Stimulated activated CD8-positive, alpha-beta memory T cell treated with anti-CD3 and anti-CD28 coated beads, Interleukin-15, amount 100 ng/mL, for 1 hour (primary cell): ENCODE results near the gene LYST.

Experiments used
- DNase-seq: peaks from one replicate; pipeline ENCODE4 v3.0.0-alpha.2; 2020; ENCODE audit warnings: low read depth

Gene LYST

DNA sequence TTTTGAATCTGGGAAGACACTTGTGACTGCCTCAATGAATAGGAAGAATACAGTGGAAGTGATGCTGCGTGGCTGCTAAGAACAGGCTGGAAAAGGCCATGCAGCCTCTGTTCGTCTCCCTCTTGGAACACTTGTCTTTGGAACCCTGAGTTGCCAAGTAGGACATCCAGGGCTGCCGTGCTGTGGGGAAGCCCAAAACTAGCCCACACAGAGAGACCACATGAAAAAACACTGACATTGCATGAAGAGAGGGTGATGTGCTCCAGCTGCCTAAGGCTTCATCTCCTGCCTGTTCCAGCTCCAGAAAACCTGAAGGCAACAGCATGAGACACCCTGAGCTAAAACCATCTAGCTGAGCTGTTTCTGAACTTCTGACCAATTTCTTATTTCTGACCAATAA is 156.0 kb downstream of the LYST start:
- no peak for DNase-seq

DNA sequence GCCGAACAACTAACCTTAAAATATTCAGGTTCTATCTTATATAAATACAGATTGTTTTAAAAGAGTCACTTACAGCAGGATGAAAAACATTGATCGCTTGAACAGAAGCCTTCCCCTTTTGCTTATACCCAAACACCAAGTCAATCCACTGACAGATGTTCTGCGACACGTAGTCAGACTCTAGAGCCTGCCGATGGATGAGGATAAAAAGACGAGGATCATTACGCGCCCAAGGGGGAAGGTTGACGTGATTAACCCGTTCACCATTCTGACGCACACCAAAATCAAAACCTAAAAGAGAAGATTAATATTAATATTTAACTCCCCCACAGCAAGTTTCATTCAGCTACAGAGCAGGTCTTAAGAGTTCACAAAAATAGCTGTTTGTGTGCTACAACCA is 157.7 kb downstream of the LYST start:
- no peak for DNase-seq

DNA sequence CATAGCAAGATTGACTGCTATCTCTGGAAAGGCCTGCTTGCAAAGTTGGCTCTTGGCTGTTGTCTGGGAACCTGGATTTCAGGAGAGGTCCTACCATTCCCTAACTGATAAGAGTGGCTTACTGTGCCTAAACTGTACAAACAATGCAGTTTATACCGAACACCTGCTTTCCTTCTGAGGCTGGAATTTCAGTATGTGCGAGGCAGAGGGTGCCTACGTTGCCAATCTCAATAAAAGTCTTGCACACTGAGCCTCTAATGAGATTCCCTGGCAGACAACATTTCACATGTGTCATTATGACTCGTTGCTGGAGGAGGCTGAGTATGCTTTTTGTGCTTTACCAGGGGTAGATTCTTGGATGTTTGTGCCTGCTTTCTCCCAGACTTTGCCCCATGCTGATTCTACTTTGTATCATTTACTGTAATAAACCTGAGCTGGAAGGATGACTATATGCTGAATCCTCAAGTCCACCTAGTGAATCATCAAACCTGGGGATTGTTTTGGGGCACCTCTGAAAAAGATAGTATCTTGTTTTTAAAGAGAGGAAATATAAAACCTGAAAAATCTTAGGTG is 158.2 kb downstream of the LYST start:
- no peak for DNase-seq

DNA sequence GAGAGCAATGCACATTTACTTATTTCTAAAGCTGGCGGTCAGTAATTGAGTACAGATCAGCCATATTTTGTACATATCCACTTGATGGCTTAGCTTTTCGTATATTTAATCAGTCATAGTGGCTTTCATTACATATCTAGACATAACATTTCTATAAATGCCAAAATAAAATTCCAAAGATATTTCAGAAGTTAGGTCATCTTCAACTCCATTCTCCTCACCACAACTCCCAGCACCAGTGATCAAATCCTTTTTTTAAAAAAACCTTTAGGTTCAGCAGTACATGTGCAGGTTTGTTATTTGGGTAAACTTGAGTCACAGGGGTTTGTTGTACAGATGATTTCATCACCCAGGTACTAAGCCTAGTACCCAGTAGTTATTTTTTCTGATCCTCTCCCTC is 163.2 kb downstream of the LYST start:
- DNase-seq = no peak

DNA sequence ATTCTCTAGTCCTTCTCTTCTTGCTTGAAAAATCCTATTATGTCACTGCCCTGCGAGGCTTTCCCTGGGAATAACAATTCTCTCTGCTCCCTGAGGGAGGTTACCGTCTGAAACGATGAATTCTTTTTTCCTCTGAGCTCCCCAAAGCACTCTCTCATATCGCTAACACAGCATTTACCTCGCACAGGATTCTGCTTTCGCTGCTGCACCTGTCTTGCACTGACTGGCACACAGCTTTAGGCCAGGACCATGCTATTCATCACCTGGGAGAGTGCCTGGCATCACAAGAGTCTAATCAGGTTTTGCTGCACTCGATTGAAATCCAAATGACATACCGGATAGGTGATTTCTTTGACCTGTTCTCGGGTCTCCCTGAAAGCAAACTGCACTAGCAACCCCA is 164.3 kb downstream of the LYST start:
- no peak for DNase-seq

DNA sequence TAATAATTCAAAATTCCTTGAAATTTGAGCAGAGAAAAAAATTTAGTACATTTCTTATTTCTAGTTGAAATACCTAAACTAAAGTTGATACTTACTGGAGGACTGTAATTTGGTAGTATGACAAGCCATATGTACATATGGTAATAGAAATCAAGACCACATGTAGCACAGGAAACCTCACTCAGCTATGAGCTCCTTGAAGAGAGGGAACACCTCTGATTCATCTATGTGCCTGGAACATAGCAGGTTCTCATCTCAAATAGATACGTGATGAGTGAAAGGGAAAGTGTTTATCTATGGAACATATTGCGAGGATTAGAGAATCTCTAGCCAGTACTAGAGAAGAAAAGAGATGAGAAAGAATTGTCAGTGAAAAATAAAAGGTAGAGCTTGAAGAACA is 169.2 kb downstream of the LYST start:
- no peak for DNase-seq

DNA sequence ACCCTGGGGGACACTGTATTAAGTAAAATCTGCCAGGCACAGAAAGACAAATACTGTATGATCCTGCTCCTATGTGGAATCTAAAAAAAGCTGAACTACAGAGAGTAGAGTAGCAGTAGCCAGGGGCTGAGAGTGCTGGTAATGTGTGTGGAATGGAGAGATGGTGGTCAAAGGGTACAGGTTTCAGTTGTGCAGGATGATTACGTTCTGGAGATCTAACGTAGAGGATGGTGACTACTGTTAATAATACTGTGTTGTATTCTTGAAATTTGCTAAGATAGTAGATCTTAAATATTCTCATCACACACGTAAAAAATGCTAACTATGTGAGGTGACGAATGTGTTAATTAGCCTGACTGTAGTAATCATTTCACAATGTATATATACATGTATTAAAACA is 177.3 kb downstream of the LYST start:
- no peak for DNase-seq

DNA sequence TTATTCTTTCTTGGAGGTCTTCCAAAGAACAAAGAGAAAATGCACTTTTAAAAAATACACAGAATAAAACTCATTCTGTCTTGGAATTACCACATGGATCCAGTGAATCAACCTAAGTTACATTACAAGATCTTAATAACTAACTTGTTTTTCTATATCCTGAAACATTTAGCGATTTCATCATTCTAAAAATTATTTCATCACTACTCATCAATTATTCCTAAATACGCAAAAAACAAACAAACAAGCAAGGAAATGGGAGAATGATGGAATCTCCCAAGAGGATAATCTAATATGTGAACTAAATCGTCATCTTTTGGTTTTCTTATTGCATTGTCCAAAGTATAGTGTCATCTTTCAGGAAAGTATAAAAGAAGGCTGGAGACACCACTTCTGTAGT is 178.6 kb downstream of the LYST start:
- DNase-seq = no peak

DNA sequence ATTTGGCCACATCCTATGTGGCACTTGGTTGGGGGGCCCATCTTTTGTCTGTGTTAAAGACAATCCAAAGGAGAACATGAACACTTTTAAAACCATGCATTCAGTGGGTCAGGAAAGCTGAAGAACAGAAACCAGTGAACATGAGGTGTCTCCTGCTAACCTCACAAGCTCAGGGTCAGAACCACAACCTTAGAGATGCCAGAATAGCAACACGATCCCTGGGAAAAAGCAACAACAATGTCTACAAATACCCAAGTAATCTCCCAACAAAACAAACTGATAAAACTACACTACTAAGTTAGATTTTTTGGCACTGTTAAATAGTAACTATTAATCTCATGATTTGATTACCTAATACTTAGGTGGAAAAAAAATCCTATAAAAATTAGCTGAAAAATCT is 183.1 kb downstream of the LYST start:
- DNase-seq = no peak

DNA sequence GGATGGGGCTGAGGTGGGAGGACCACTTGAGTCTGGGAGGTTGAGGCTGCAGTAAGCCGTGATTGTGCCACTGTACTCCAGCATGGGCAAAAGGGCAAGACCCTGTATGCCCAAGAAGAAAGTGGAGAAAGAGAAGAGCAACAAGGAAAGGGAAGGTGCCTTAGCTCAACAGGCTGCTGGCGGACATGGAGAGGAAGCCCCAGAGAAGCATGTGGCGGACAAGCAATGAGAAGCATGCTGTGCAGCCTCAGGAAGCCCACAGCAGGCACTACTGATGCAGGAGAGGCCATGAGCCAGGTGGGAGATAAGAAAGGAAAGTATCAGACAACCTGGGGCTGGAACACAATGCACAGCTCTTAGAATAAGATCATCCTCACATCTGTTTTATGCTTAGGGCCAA is 184.5 kb downstream of the LYST start:
- no peak for DNase-seq

DNA sequence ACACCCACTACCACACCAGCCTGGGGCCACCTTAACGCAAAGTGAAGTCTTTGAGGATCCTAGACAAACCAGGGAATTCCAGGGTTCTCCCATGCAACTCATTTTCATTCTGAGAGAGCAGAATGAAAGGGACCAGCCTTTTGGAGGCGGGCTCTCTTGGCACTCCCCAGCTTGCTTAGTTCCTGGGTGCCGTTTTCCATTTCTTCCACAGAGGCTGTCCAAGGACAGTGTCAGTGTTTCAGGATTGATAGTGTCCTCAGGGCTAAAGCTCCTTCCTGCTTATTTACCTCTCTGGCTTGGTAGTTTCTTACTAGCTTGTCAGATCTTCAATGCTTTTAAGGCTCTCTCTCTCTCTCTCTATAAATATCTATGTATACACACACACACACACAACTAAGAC is 187.1 kb downstream of the LYST start:
- DNase-seq = no peak

DNA sequence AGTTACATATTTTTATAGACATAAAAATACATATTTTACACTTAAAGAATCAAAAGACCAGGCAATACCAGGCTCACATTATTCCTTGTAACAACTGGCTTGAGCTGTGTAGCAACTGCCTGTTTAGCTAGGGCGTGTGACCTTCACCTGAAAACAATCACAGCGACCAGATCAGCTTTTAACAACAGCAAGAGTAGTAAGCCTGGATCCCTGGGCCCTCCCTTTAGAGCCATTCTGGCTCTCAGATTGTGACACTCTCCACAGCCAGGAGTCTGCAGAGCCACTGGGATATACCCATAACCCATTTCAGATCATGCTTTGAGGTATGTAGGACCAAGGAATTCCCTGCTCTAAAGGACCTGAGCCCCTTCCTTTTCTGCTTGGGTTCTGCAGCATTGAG is 187.7 kb downstream of the LYST start:
- no peak for DNase-seq

DNA sequence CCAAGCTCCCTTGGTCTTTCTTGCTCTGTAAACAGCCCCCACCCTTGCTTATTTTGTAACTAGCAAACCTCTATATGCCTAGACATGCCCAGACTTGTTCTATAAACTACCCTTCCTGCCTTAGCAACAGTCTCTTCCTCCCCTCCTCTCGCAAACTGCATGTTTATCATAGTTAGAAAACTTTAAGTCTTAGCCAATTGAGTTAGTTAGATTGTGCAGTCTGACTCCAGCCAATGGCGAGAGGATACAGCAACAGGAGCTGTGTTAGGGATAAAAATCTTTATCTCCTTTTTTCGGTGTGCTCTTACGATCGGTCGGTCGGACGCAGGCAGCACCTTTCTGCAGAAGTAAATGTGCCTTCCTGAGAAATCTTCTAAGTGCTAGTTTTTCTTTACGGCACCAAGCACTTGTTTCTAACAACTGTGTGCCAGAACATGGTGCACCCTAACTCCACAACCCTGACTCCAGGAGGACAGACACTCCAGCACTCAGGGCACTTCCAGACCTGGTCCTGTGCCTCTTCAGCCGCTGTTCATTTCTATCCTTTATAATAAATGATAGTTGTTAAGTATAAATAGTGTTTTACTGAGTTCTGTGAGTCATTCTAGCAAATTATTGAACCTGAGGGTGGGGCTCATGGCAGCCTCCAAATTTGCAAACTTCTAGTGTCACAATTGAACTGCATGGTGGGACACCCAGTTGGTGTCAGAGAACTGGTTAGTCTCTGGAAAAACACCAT is 191.4 kb downstream of the LYST start:
- DNase-seq = no peak

DNA sequence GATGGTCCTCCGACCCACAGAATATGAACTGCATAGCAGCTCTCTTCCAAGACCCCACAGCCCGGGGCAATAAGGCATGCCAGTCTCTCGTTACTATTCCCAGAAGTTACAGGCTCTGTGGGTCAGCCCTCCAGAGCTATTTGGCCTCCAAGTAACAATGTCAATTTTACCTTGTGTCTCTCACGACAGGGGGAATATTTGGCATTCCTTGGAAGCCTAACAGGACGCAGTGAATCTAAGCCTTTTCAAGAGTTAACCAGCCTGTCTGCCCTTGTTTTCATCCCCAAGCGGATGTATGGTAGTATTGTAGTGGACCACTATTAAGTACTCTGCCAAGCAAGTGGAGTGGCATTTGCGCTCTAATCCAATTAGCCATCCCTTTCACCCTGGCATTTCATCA is 192.7 kb downstream of the LYST start:
- DNase-seq = no peak

DNA sequence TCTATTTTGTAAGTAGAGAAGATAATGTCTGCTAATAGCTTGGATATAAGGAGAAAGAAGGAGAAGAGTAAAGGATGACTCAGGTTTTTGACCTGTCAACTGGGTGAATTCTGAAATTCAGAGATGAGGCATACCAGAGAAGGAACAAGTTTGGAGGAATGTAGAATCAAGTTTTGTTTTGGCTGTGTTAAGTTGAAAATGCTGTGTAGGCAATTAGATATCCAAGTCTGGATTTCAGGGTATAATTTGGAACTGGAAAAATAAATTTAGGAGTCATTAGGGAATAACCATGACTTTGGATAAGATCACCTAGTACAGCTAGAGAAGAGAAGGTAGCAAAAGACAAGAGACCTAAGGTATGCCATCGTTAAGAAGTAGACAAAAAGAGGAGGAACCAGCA is 194.7 kb downstream of the LYST start:
- no peak for DNase-seq

DNA sequence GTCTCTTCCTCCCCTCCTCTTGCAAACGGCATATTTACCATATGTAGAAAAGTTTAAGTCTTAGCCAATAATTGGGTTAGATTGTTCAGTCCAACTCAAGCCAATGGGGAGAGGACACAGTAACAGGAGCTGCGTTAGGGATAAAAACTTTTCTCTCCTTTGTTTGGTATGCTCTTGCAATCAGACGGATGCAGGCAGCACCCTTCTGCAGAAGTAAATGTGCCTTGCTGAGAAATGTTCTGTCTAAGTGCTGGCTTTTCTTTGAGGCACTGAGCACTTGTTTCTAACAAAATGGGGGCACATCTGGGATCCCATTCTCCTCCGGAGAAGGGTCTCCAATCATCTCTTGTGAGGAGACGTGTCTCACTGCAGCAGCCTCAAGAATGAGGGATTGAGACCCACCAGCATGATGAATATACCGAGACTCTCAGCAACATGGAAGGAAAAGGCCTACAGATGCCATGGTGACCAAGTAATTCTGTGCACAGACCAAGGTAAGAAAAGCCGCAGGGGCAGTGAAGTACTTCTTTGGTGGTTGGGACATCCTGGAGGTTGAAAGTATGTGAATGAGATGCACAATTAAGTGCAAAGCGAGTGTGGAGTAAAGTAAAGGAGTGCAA is 196.4 kb downstream of the LYST start:
- DNase-seq = no peak

DNA sequence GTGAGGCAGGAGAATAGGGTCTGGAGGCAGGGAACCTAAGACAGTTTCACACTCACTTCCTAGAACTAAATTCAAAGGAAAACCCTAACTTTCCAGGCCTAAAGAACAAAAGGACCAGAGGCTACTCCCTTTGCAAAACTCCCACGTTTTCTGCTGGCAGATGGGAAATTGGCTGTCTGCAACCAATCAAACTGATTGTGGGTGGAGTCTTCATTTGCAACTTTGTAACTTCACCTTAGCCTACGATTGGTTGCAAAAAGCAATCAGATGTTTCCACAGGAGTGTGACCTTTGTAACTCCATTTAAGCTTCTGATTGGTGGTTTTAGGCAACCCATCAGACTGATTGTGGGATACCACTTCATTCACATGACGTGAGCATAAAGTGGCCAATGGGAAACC is 197.4 kb downstream of the LYST start:
- DNase-seq = no peak

DNA sequence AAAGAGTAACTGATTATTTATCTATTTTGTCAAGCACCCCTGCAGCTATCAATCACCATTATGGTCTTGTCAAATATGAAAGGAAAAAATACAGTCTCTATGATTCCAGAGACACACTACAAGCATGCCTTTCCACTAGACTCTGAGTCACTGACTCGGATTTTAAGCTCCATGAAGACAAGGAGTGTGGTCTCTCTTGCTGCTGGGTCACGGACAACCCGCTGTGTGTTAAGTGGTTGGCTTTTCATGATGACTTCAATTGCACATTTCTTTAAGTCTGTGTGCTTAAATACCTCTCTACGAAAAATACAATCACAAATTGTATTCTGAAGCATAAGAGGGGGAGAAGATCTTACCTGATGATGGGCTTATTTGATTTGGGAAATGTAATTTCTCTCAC is 203.1 kb downstream of the LYST start:
- DNase-seq = no peak

DNA sequence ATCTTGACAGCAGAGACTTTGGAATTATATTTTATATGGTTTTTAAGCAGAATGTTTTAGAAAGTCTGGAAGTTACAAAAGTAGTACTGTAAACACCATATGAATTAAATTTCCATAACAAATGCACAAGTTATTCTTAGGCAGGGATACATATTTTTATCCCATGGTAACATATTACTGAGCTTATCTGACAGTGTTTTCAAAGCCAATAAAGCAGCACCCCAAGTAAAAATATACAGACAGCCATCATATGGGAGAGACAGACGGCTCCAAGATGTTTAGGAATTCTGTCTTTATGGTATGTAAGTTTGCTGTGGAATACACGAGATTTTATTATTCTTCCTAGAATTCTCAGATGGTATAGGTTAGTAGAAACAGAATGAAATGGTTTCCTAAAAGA is 205.1 kb downstream of the LYST start:
- DNase-seq = no peak

DNA sequence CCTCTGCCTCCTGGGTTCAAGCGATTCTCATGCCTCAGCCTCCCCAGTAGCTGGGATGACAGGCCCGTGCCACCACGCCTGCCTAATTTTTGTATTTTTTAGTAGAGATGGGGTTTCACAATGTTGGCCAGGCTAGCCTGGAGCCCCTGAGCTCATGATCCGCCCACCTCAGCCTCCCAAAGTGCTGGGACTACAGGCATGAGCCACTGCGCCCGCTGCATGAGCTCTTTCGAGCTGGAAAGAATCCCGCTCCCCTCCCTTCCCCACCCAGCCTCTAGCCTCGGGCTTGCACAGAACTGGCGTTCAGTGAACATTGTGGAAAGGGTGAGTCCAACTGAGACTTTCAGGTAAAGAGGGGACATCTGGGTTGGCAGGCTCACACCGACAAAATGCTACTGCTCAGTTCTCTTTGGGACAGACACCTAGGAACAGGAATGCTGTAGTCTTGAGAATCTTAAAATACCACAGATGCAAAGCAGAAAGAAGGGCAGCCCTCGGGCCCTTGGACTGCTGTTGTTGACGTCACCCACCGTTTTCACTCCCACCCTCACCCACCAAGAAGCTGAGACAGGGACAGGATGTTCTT is 207.4 kb downstream of the LYST start:
- DNase-seq = no peak

DNA sequence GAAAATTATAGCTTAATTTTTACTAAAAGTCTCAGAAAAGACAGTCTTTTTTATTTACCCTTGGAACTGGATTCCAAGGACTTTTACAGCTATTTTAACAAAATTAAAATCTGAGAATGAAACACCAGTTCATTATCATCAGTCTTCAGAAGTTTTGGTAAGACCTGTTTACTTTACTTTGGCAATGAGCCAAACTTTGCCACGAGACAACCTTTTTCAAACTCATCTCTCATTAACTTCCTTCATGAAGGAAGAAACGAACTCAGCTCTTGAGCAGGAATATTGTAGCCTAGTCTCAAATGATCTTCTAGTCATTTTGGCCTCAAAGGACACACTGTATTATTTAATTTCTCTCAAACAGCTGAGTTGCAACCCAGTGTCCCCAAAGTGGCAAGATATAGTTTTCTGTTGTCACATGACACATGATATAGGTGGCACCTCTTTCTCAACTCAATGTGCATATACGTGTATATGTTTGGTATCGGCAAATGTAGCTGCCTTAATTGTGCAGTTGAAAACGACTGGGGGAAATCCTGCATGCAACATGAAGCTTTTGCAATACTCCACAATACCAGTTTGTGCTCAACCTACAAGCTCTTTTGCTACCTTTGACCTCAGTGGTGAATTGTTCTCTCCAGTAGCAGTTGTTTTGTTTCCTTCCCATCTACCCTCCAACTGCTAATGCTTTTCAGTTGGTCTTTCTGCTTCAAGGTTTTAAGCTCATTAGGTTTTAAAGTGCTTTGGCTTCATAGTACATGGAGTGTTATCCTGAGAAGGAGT is 208.8 kb downstream of the LYST start:
- DNase-seq = no peak

DNA sequence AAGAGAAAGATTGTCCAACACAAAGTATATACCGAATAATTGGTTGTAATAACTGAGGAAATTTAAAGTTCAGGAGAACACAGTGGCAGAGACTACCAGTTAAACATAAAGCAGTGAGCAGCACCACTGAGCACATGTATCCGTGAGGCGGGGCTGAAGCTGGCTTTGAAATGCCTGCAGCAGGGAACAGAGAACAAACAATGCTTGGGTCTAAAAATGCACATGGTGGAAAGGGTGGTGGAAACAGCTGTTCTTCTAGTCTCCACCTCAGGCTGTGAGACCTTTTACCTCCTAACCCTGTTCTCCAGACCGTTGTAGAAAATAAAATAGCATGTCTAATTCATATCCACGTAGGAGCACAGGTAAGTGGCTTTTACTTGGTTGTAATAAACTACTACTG is 209.4 kb downstream of the LYST start:
- no peak for DNase-seq

DNA sequence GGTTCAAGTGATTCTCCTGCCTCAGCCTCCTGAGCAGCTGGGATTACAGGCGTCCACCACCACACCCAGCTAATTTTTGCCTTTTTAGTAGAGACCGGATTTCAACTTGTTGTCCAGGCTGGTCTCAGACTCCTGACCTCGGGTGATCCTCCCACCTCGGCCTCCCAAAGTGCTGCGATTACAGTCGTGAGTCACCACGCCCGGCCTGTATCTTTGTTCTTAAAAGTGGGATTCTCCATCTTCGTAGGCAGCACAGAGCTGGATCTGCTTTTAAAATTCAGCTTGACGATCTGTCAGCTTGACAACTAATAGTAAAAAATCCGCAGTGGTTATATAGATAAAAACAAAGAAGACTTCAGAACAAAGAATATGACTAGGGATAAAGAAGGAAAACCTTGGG is 214.3 kb downstream of the LYST start:
- no peak for DNase-seq
